H1 (cell line): Measurements from ENCODE around the gene SORBS1. TPM values are rescaled to one million over a fixed set of nuclear protein-coding genes. Genes with fewer than 3 reads are reported as not detected.

Experiments used
- ATF2 ChIP-seq: IDR thresholded peaks from 2 replicates; pipeline ENCODE4 v1.6.1; 2012; ENCODE audit warnings: low read length, inconsistent platforms
- GABPA ChIP-seq: IDR thresholded peaks from 2 replicates; pipeline ENCODE4 v1.6.1; 2011; ENCODE audit warnings: mild to moderate bottlenecking, low read length, moderate library complexity, borderline replicate concordance; ENCODE audit not compliant: insufficient read depth
- NANOG ChIP-seq: IDR thresholded peaks from 2 replicates; pipeline ENCODE4 v1.6.1; 2011; ENCODE audit warnings: low read length, low read depth, mild to moderate bottlenecking, inconsistent platforms; ENCODE audit not compliant: insufficient read depth, poor library complexity, severe bottlenecking
- POU5F1 ChIP-seq: IDR thresholded peaks from 2 replicates; pipeline ENCODE4 v1.6.1; 2011; ENCODE audit warnings: low read depth, mild to moderate bottlenecking, low read length, moderate library complexity
- SIN3A ChIP-seq, 2 experiments: IDR thresholded peaks in 1 of 2; conservative IDR thresholded peaks in 1 of 2; 2 replicates each; pipeline ENCODE4 v1.6.1; 2011 to 2012; ENCODE audit warnings: low read length in 2 of 2, improper control_type of control experiment in 1 of 2, low read depth in 1 of 2, mild to moderate bottlenecking in 1 of 2
- SP2 ChIP-seq: IDR thresholded peaks from 2 replicates; pipeline ENCODE4 v1.6.1; 2012; ENCODE audit warnings: mild to moderate bottlenecking, low read length, inconsistent platforms
- TAF7 ChIP-seq: optimal IDR thresholded peaks from 2 replicates; pipeline ENCODE3; 2011; ENCODE audit warnings: low read depth, mild to moderate bottlenecking, inconsistent platforms, low read length, moderate library complexity, borderline replicate concordance
- YY1 ChIP-seq: IDR thresholded peaks from 2 replicates; pipeline ENCODE4 v1.6.1; 2011; ENCODE audit warnings: low read depth, mild to moderate bottlenecking, low read length
- polyA plus RNA-seq, 7 experiments: library from polyadenylated mRNA; depleted of rRNA in 3 of 7; stranded (reverse) in 5 of 7; unstranded in 2 of 7; fragments of >200 nt in 5 of 7; fragments of 200-250 nt in 2 of 7; gene quantifications; 1 replicate in 5 of 7; 2 replicates in 1 of 7; 4 replicates in 1 of 7; pipeline versions ENCODE4 v1.2.1 to v1.2.3, GENCODE V29; 2011 to 2013; ENCODE audit warnings: missing spikeins in 2 of 7, mixed read lengths in 2 of 7
- total RNA-seq: library from RNA; stranded (reverse); fragmentation: NEBNext Ultra II Directional; extraction: Animal tissue kit (Norgen Biotek cat#: 25700); gene quantifications from 2 replicates; pipeline ENCODE4 v1.2.1, GENCODE V29; 2021
- TF ChIP-seq, protein P1 (sequence below): fragments of 300-600 bp; sonication (generic); IDR thresholded peaks from 2 replicates; pipeline ENCODE4 v1.7.1; 2012; ENCODE audit warnings: low read length, moderate library complexity, mild to moderate bottlenecking, inconsistent platforms; ENCODE audit not compliant: insufficient replicate concordance

Gene SORBS1
- total and polyA plus RNA-seq, 2 of the 8 experiments (the other 6 are each of a cell fraction or from before 2014, with no cell fraction given): 16.0 to 35.0 TPM

- TF ChIP-seq, protein P1, sequence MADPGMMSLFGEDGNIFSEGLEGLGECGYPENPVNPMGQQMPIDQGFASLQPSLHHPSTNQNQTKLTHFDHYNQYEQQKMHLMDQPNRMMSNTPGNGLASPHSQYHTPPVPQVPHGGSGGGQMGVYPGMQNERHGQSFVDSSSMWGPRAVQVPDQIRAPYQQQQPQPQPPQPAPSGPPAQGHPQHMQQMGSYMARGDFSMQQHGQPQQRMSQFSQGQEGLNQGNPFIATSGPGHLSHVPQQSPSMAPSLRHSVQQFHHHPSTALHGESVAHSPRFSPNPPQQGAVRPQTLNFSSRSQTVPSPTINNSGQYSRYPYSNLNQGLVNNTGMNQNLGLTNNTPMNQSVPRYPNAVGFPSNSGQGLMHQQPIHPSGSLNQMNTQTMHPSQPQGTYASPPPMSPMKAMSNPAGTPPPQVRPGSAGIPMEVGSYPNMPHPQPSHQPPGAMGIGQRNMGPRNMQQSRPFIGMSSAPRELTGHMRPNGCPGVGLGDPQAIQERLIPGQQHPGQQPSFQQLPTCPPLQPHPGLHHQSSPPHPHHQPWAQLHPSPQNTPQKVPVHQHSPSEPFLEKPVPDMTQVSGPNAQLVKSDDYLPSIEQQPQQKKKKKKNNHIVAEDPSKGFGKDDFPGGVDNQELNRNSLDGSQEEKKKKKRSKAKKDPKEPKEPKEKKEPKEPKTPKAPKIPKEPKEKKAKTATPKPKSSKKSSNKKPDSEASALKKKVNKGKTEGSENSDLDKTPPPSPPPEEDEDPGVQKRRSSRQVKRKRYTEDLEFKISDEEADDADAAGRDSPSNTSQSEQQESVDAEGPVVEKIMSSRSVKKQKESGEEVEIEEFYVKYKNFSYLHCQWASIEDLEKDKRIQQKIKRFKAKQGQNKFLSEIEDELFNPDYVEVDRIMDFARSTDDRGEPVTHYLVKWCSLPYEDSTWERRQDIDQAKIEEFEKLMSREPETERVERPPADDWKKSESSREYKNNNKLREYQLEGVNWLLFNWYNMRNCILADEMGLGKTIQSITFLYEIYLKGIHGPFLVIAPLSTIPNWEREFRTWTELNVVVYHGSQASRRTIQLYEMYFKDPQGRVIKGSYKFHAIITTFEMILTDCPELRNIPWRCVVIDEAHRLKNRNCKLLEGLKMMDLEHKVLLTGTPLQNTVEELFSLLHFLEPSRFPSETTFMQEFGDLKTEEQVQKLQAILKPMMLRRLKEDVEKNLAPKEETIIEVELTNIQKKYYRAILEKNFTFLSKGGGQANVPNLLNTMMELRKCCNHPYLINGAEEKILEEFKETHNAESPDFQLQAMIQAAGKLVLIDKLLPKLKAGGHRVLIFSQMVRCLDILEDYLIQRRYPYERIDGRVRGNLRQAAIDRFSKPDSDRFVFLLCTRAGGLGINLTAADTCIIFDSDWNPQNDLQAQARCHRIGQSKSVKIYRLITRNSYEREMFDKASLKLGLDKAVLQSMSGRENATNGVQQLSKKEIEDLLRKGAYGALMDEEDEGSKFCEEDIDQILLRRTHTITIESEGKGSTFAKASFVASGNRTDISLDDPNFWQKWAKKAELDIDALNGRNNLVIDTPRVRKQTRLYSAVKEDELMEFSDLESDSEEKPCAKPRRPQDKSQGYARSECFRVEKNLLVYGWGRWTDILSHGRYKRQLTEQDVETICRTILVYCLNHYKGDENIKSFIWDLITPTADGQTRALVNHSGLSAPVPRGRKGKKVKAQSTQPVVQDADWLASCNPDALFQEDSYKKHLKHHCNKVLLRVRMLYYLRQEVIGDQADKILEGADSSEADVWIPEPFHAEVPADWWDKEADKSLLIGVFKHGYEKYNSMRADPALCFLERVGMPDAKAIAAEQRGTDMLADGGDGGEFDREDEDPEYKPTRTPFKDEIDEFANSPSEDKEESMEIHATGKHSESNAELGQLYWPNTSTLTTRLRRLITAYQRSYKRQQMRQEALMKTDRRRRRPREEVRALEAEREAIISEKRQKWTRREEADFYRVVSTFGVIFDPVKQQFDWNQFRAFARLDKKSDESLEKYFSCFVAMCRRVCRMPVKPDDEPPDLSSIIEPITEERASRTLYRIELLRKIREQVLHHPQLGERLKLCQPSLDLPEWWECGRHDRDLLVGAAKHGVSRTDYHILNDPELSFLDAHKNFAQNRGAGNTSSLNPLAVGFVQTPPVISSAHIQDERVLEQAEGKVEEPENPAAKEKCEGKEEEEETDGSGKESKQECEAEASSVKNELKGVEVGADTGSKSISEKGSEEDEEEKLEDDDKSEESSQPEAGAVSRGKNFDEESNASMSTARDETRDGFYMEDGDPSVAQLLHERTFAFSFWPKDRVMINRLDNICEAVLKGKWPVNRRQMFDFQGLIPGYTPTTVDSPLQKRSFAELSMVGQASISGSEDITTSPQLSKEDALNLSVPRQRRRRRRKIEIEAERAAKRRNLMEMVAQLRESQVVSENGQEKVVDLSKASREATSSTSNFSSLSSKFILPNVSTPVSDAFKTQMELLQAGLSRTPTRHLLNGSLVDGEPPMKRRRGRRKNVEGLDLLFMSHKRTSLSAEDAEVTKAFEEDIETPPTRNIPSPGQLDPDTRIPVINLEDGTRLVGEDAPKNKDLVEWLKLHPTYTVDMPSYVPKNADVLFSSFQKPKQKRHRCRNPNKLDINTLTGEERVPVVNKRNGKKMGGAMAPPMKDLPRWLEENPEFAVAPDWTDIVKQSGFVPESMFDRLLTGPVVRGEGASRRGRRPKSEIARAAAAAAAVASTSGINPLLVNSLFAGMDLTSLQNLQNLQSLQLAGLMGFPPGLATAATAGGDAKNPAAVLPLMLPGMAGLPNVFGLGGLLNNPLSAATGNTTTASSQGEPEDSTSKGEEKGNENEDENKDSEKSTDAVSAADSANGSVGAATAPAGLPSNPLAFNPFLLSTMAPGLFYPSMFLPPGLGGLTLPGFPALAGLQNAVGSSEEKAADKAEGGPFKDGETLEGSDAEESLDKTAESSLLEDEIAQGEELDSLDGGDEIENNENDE: no peak
- TF ChIP-seq GABPA (no peak), SIN3A (conservative IDR thresholded peaks at IDR 0.05 in 1 of 2, IDR thresholded peaks at IDR 0.05 in 1 of 2; ENCODE audit: low read depth in 1 of 2, low read length in 2 of 2) (no peak), POU5F1 (no peak), ATF2 (no peak), NANOG (no peak), SP2 (no peak), TAF7 (no peak), YY1 (no peak)
Observed at GRCh38 chr10:95312986-95313495, 248.1 kb downstream of the SORBS1 start (continued).
